Endothelial cell of umbilical vein (primary cell): ENCODE results near the gene WDR82. TPM values are rescaled to one million over a fixed set of nuclear protein-coding genes. Genes with fewer than 3 reads are reported as not detected.

Source experiments
- BruUV-seq: library from RNA; stranded (reverse); fragments of 400-500 nt; replicated peaks from 2 replicates; lab custom pipeline; 2021; lab: Mats Ljungman, UMichigan
- CTCF ChIA-PET: fragments of 300-600, 350-600 bp; sonication (Branson Sonifier 250); formaldehyde crosslinking; loops from one replicate; lab custom pipeline; 2021; ENCODE audit warnings: antibody characterized with exemption, inconsistent platforms; lab: Charles Lee
- POLR2A ChIA-PET: fragments of 300-600, 350-600 bp; sonication (Branson Sonifier 250); formaldehyde crosslinking; loops from one replicate; lab custom pipeline; 2021; ENCODE audit warnings: antibody characterized with exemption, inconsistent platforms; lab: Charles Lee
- DNase-seq: peaks from one replicate; pipeline ENCODE4 v3.0.0-alpha.2; 2011; ENCODE audit warnings: low read depth, low spot score
- FAIRE-seq: peaks from 2 replicates; lab custom pipeline; 2011; peaks lifted over from hg19 to GRCh38; lab: Jason Lieb, UNC
- H2AFZ ChIP-seq: 2 replicates; pipeline ENCODE4 v1.6.0; 2012; ENCODE audit warnings: low read depth, low read length, control low read depth, inconsistent platforms
- H3K27ac ChIP-seq: 2 replicates; pipeline ENCODE4 v1.5.1; 2011; ENCODE audit warnings: low read depth, mild to moderate bottlenecking, control low read depth, low read length, moderate library complexity; ENCODE audit not compliant: insufficient read depth
- H3K27me3 ChIP-seq, 2 experiments: 2 replicates each; pipeline versions ENCODE4 v1.6.0 to v1.6.1; 2011; ENCODE audit warnings: low read length in 2 of 2, mixed read lengths in 1 of 2; ENCODE audit not compliant: control insufficient read depth in 2 of 2, insufficient read depth in 2 of 2
- H3K36me3 ChIP-seq, 2 experiments: 2 replicates in 1 of 2; 3 replicates in 1 of 2; pipeline ENCODE4 v1.5.1; 2011; ENCODE audit warnings: low read length in 2 of 2, mild to moderate bottlenecking in 1 of 2, moderate library complexity in 1 of 2; ENCODE audit not compliant: control insufficient read depth in 2 of 2, insufficient read depth in 2 of 2; ENCODE audit errors: extremely low read depth in 1 of 2
- H3K4me1 ChIP-seq: 3 replicates; pipeline ENCODE4 v1.5.1; 2011; ENCODE audit warnings: mild to moderate bottlenecking, low read length; ENCODE audit not compliant: control insufficient read depth, insufficient read depth; ENCODE audit errors: extremely low read depth
- H3K4me2 ChIP-seq: 2 replicates; pipeline ENCODE4 v1.6.1; 2011; ENCODE audit warnings: low read length, control low read depth, mixed read lengths; ENCODE audit not compliant: insufficient read depth
- H3K4me3 ChIP-seq, 3 experiments: fragments of 200-600 bp in 1 of 3; sonication (generic), shearing (Covaris generic) in 1 of 3; replicated peaks in 1 of 3; 2 replicates each; pipeline ENCODE4 v1.5.1; 2011 to 2016; ENCODE audit warnings: control low read depth in 3 of 3, low read length in 3 of 3, mild to moderate bottlenecking in 2 of 3, inconsistent platforms in 1 of 3, low read depth in 1 of 3, moderate library complexity in 1 of 3; ENCODE audit not compliant: insufficient read depth in 1 of 3
- H3K79me2 ChIP-seq: 2 replicates; pipeline ENCODE4 v1.6.0; 2012; ENCODE audit warnings: low read length, inconsistent platforms; ENCODE audit not compliant: control insufficient read depth, insufficient read depth
- H3K9ac ChIP-seq: replicated peaks from 2 replicates; pipeline ENCODE3; 2011; ENCODE audit warnings: low read length, control low read depth; ENCODE audit not compliant: insufficient read depth; ENCODE audit errors: extremely low read depth
- H3K9me1 ChIP-seq: replicated peaks from 3 replicates; pipeline ENCODE4 v1.6.0; 2011; ENCODE audit warnings: mild to moderate bottlenecking, low read length; ENCODE audit not compliant: control insufficient read depth, insufficient read depth; ENCODE audit errors: extremely low read depth
- H3K9me3 ChIP-seq: replicated peaks from 2 replicates; pipeline ENCODE4 v1.5.1; 2012; ENCODE audit warnings: low read length, inconsistent platforms; ENCODE audit not compliant: control insufficient read depth, insufficient read depth
- H4K20me1 ChIP-seq: replicated peaks from 2 replicates; pipeline ENCODE3; 2011; ENCODE audit warnings: mild to moderate bottlenecking, low read length; ENCODE audit not compliant: control insufficient read depth, insufficient read depth; ENCODE audit errors: extremely low read depth
- CTCF ChIP-seq, 2 donors: IDR thresholded peaks; 1 replicate in 1 of 2; 2 replicates in 1 of 2; pipeline ENCODE4 v1.5.1; 2011; ENCODE audit warnings: low read length in 2 of 2, mild to moderate bottlenecking in 2 of 2, moderate library complexity in 2 of 2, control low read depth in 1 of 2, inconsistent platforms in 1 of 2, low read depth in 1 of 2; ENCODE audit not compliant: insufficient read depth in 1 of 2; ENCODE audit errors: extremely low read depth in 1 of 2
- EZH2 ChIP-seq: IDR thresholded peaks from 2 replicates; pipeline ENCODE4 v1.6.1; 2012; ENCODE audit warnings: borderline replicate concordance, low read depth, mild to moderate bottlenecking, moderate library complexity, low read length, inconsistent platforms; ENCODE audit not compliant: severe bottlenecking
- FOS ChIP-seq: IDR thresholded peaks from 2 replicates; pipeline ENCODE4 v1.6.1; 2011; ENCODE audit warnings: mild to moderate bottlenecking, low read length, moderate library complexity, borderline replicate concordance; ENCODE audit not compliant: insufficient read depth
- GATA2 ChIP-seq: IDR thresholded peaks from 2 replicates; pipeline ENCODE4 v1.7.0; 2011; ENCODE audit warnings: low read depth, mild to moderate bottlenecking, moderate library complexity, mixed read lengths, low read length; ENCODE audit not compliant: insufficient read length, insufficient read depth
- JUN ChIP-seq: IDR thresholded peaks from 2 replicates; pipeline ENCODE4 v1.6.1; 2011; ENCODE audit warnings: borderline replicate concordance, low read depth; ENCODE audit not compliant: insufficient read length, insufficient read depth
- MAX ChIP-seq: IDR thresholded peaks from 2 replicates; pipeline ENCODE4 v1.6.1; 2011; ENCODE audit not compliant: insufficient read depth, insufficient read length
- MYC ChIP-seq: IDR thresholded peaks from one replicate; pipeline ENCODE4 v1.6.1; 2011; ENCODE audit warnings: mild to moderate bottlenecking, low read depth, low read length
- POLR2A ChIP-seq: IDR thresholded peaks from 2 replicates; pipeline ENCODE4 v1.6.1; 2012; ENCODE audit warnings: low read depth, mild to moderate bottlenecking, control low read depth, low read length
- dilution Hi-C: fragments of 300-500 bp; cut with MboI; formaldehyde crosslinking; loops from one replicate; pipeline ENCODE4 v1.15.0; 2019; ENCODE audit warnings: low sequenced_read_pairs; ENCODE audit not compliant: extremely low pct_ligation_motif_present
- intact Hi-C: fragments of 100-400 bp; cut with micrococcal nuclease; formaldehyde crosslinking; loops from one replicate; pipeline ENCODE4 v1.10.0; 2022
- polyA plus RNA-seq, 4 experiments: library from polyadenylated mRNA; depleted of rRNA in 3 of 4; stranded (reverse) in 3 of 4; unstranded in 1 of 4; fragments of >200 nt; gene quantifications; 2 replicates each; pipeline versions ENCODE4 v1.2.1 to v1.2.3, GENCODE V29; 2011 to 2012; ENCODE audit warnings: missing spikeins in 1 of 4
- total RNA-seq: library from RNA; stranded (reverse); gene quantifications from 2 replicates; pipeline ENCODE4 v1.2.3, GENCODE V29; 2021

WDR82 gene
- total and polyA plus RNA-seq, 2 donors (not counting 3 experiments of a cell fraction or from before 2014, with no cell fraction given): 39.9 to 71.3 TPM

- TF ChIP-seq EZH2 (no peak), MYC (no peak), MAX (no peak), FOS (no peak), CTCF (IDR thresholded peaks at IDR 0.05; ENCODE audit: extremely low read depth in 1 of 2, insufficient read depth in 1 of 2, low read depth in 1 of 2, low read length in 2 of 2) (no peak), JUN (no peak), POLR2A (no peak), GATA2 (no peak)
- no peaks in the 10 kb centered on the region for H3K79me2 ChIP-seq
- H3K4me2 ChIP-seq: no peak overlapping the region
- H3K4me3 ChIP-seq: no peak overlapping the region
- BruUV-seq: no TSS peak
- H3K27ac ChIP-seq: no peak overlapping the region
- ChIA-PET CTCF (no interaction called here), POLR2A (no interaction called here)
- H2AFZ ChIP-seq: no peak overlapping the region
- no peaks in the 10 kb centered on the region for H3K36me3 ChIP-seq
- dilution Hi-C loops (no loop called here), intact Hi-C loops (no loop called here)
- no peaks in the 10 kb centered on the region for H3K9me3 ChIP-seq
- no peaks in the 10 kb centered on the region for H3K9me1 ChIP-seq
- H4K20me1 ChIP-seq: no peaks in the 10 kb centered on the region
- H3K27me3 ChIP-seq: no peaks in the 10 kb centered on the region
- no peak for FAIRE-seq
- H3K4me1 ChIP-seq: peaks cover 15% of the 10 kb centered on the region
- no peak overlapping the region for H3K9ac ChIP-seq
- no peak for DNase-seq
Measured at GRCh38 chr3:52310861-52311575, 32.6 kb upstream of the WDR82 start.
